Ishikawa (cell line): ENCODE results near the gene GRM3.

Source experiments
- CEBPB ChIP-seq: IDR thresholded peaks from 2 replicates; pipeline ENCODE4 v1.6.1; 2012
- CREB1 ChIP-seq: IDR thresholded peaks from 2 replicates; pipeline ENCODE4 v1.6.1; 2012; ENCODE audit warnings: low read depth
- EP300 ChIP-seq: IDR thresholded peaks from 2 replicates; pipeline ENCODE4 v1.6.1; 2012; ENCODE audit warnings: borderline replicate concordance
- RAD21 ChIP-seq: IDR thresholded peaks from 2 replicates; pipeline ENCODE4 v1.6.1; 2012; ENCODE audit warnings: low read depth
- TAF1 ChIP-seq: IDR thresholded peaks from 2 replicates; pipeline ENCODE4 v1.6.1; 2012; ENCODE audit warnings: low read depth, mild to moderate bottlenecking
- TEAD4 ChIP-seq: IDR thresholded peaks from 2 replicates; pipeline ENCODE4 v1.6.1; 2012
- TF ChIP-seq, protein P1 (sequence below): IDR thresholded peaks from 2 replicates; pipeline ENCODE4 v1.6.1; 2012
- TF ChIP-seq, protein P2 (sequence below): IDR thresholded peaks from 2 replicates; pipeline ENCODE4 v1.6.1; 2012; ENCODE audit warnings: low read depth, mild to moderate bottlenecking

DNA sequence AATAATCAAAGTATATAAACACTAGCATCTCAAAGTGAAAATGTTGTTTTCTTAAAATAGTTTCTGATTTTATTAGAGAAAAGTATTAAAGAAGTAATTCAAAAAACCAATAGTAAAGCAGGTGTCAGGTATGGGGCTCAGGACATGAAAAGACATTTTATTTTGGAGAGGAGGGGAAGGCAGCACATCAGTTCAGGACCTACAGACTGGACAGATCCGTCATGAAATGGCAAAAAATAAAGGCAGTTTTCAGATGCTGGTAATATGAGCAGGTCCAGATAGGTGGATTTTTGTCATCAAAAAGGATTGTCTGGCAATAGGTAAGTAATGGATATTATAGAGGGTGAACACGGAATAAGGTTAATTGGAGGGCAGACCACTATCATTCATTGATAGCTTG, 49.0 kb downstream of the GRM3 start:
- no peak for TF ChIP-seq TAF1
- no peak for TF ChIP-seq CEBPB
- no peak for TF ChIP-seq EP300
- TF ChIP-seq, protein P1, sequence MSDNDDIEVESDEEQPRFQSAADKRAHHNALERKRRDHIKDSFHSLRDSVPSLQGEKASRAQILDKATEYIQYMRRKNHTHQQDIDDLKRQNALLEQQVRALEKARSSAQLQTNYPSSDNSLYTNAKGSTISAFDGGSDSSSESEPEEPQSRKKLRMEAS: no peak
- TF ChIP-seq CREB1: no peak
- TF ChIP-seq TEAD4: no peak
- no peak for TF ChIP-seq RAD21
- TF ChIP-seq, protein P2, sequence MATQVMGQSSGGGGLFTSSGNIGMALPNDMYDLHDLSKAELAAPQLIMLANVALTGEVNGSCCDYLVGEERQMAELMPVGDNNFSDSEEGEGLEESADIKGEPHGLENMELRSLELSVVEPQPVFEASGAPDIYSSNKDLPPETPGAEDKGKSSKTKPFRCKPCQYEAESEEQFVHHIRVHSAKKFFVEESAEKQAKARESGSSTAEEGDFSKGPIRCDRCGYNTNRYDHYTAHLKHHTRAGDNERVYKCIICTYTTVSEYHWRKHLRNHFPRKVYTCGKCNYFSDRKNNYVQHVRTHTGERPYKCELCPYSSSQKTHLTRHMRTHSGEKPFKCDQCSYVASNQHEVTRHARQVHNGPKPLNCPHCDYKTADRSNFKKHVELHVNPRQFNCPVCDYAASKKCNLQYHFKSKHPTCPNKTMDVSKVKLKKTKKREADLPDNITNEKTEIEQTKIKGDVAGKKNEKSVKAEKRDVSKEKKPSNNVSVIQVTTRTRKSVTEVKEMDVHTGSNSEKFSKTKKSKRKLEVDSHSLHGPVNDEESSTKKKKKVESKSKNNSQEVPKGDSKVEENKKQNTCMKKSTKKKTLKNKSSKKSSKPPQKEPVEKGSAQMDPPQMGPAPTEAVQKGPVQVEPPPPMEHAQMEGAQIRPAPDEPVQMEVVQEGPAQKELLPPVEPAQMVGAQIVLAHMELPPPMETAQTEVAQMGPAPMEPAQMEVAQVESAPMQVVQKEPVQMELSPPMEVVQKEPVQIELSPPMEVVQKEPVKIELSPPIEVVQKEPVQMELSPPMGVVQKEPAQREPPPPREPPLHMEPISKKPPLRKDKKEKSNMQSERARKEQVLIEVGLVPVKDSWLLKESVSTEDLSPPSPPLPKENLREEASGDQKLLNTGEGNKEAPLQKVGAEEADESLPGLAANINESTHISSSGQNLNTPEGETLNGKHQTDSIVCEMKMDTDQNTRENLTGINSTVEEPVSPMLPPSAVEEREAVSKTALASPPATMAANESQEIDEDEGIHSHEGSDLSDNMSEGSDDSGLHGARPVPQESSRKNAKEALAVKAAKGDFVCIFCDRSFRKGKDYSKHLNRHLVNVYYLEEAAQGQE: peak; percentile 58
